ENCODE results near the gene ETV6. TPM values are rescaled to one million over a fixed set of nuclear protein-coding genes. Genes with fewer than 3 reads are reported as not detected.

Gene ETV6
- total RNA-seq, 1 experiment from 2014 or later = 89.1 TPM

GRCh38 chr12:11798006-11798708 lies 148.7 kb downstream of the ETV6 start:
- Mint-ChIP-seq H3K36me3 (ENCODE audit: insufficient read depth, unreplicated experiment) (peaks cover 15% of the 10 kb centered on the region), H3K27ac (ENCODE audit: unreplicated experiment) (peak overlapping the region; percentile 96), H3K27me3 (ENCODE audit: unreplicated experiment) (no peaks in the 10 kb centered on the region), H3K4me3 (ENCODE audit: low read depth, unreplicated experiment) (no peak overlapping the region), H3K4me1 (ENCODE audit: low read depth, unreplicated experiment) (peaks cover 64% of the 10 kb centered on the region), H3K9me3 (ENCODE audit: low read depth, unreplicated experiment) (no peaks in the 10 kb centered on the region)
- TF ChIP-seq CTCF (IDR thresholded peaks at IDR 0.05; ENCODE audit: unreplicated experiment) = no peak
- CTCF ChIA-PET = no interaction called here
- no peak for DNase-seq
- no TSS peak for BruUV-seq (replicated peaks)
- intact Hi-C loops (cut with micrococcal nuclease; ENCODE audit: unreplicated experiment) = loop anchor here (5.0 kb wide), 1 partner anchor 51 kb away; no protein-coding TSS in a partner anchor

DNA sequence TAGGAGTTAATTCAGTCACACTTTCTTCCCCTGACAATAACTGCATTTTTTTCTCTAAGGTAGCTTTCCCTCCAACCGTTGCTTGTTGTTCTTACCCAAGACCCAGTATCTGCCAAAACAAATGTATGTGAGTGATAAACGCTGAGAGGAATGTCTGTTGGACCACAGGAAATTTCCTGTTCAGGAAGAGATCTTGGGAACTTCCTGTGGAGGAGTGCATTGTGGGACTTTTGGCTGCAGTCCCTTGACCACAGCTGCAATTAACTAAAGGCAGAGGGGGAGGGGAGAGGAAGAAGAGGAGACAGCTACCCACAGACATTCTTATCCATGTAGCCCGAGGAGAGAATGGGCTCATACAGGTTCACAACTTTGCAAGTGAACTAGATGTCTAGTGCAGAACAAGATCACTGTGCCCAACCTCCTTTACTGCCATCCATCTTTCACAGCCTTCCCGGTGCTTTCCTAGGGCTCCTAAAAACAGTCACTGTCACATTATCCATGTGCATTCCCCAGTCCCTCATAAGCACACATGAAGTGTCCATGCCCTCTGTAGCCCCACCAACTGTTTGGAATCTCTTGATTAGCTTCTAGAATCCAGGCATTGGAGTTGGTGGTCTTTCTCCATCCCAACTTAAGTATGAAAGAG lies 149.5 kb downstream of the ETV6 start:
- Mint-ChIP-seq H3K27me3 (ENCODE audit: unreplicated experiment) (no peaks in the 10 kb centered on the region), H3K4me1 (ENCODE audit: low read depth, unreplicated experiment) (peaks cover 56% of the 10 kb centered on the region), H3K9me3 (ENCODE audit: low read depth, unreplicated experiment) (no peaks in the 10 kb centered on the region), H3K36me3 (ENCODE audit: insufficient read depth, unreplicated experiment) (peaks cover 15% of the 10 kb centered on the region), H3K27ac (ENCODE audit: unreplicated experiment) (peak overlapping the region; percentile 96), H3K4me3 (ENCODE audit: low read depth, unreplicated experiment) (no peak overlapping the region)
- intact Hi-C loops (cut with micrococcal nuclease; ENCODE audit: unreplicated experiment) = loop anchor here (5.0 kb wide), 1 partner anchor 52 kb away; no protein-coding TSS in a partner anchor
- TF ChIP-seq CTCF (IDR thresholded peaks at IDR 0.05; ENCODE audit: unreplicated experiment) = no peak
- no peak for DNase-seq
- CTCF ChIA-PET = no interaction called here
- BruUV-seq (replicated peaks) = no TSS peak

DNA sequence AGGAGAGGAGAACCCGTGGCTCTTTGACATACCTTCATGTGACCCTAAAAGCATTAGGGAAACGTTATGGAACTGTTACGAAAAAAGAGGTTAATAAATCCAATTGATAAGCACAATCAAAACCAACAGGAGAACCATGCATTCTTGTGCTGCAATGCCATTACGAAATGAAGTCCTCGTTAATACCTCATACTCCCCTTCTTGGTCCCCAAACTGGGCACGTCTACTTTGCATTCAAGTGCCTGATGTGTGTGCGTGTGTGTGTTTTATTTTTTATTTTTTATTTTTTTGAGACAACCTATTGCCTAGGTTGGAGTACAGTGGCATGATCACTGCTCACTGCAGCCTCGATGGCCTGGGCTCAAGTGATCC lies 150.0 kb downstream of the ETV6 start:
- Mint-ChIP-seq H3K4me1 (ENCODE audit: low read depth, unreplicated experiment) (peaks cover 55% of the 10 kb centered on the region), H3K27ac (ENCODE audit: unreplicated experiment) (no peak overlapping the region), H3K9me3 (ENCODE audit: low read depth, unreplicated experiment) (no peaks in the 10 kb centered on the region), H3K4me3 (ENCODE audit: low read depth, unreplicated experiment) (no peak overlapping the region), H3K27me3 (ENCODE audit: unreplicated experiment) (no peaks in the 10 kb centered on the region), H3K36me3 (ENCODE audit: insufficient read depth, unreplicated experiment) (peaks cover 17% of the 10 kb centered on the region)
- CTCF ChIA-PET = no interaction called here
- DNase-seq = no peak
- BruUV-seq (replicated peaks) = no TSS peak
- intact Hi-C loops (cut with micrococcal nuclease; ENCODE audit: unreplicated experiment) = loop anchor here (5.0 kb wide), 1 partner anchor 52 kb away; no protein-coding TSS in a partner anchor
- TF ChIP-seq CTCF (IDR thresholded peaks at IDR 0.05; ENCODE audit: unreplicated experiment) = no peak

GRCh38 chr12:11801643-11802042 lies 152.2 kb downstream of the ETV6 start:
- no peaks in the 10 kb centered on the region for H3K27me3 Mint-ChIP-seq (ENCODE audit: unreplicated experiment)
- no peak for TF ChIP-seq CTCF (IDR thresholded peaks at IDR 0.05; ENCODE audit: unreplicated experiment)
- intact Hi-C loops (cut with micrococcal nuclease; ENCODE audit: unreplicated experiment) = no loop called here
- H3K4me1 Mint-ChIP-seq (ENCODE audit: low read depth, unreplicated experiment) = peaks cover 52% of the 10 kb centered on the region
- H3K27ac Mint-ChIP-seq (ENCODE audit: unreplicated experiment) = no peak overlapping the region
- no TSS peak for BruUV-seq (replicated peaks)
- CTCF ChIA-PET = no interaction called here
- no peak for DNase-seq
- no peaks in the 10 kb centered on the region for H3K9me3 Mint-ChIP-seq (ENCODE audit: low read depth, unreplicated experiment)
- H3K4me3 Mint-ChIP-seq (ENCODE audit: low read depth, unreplicated experiment) = no peak overlapping the region
- H3K36me3 Mint-ChIP-seq (ENCODE audit: insufficient read depth, unreplicated experiment) = peaks cover 12% of the 10 kb centered on the region

All from Calu3 (cell line).